Measurements from ENCODE around the gene DIP2B.

The DIP2B gene

DNA sequence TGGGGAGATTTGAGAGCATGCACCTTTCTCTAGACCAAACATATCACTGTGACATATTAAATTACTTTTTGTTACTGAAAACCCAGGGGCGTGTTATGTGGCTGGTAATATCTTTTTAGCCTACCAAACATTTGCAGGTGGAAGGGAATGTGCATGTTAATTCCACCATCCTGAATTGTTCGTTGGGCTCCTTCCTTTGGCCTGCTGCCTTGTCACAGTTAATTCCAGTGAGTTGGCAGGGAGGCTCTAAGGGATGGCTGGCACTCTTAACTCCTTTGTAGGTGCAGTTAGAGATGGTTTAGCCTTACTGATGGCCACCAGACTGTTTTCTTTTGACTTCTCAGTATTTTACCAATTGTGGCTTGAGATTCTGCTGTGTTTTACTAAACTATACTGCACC, 64.5 kb downstream of the DIP2B start:
- Histone ChIP-seq H3K27ac (ENCODE audit: low read length) (no peak overlapping the region), H3K4me1 (ENCODE audit: low read length) (peaks cover 10% of the 10 kb centered on the region)

DNA sequence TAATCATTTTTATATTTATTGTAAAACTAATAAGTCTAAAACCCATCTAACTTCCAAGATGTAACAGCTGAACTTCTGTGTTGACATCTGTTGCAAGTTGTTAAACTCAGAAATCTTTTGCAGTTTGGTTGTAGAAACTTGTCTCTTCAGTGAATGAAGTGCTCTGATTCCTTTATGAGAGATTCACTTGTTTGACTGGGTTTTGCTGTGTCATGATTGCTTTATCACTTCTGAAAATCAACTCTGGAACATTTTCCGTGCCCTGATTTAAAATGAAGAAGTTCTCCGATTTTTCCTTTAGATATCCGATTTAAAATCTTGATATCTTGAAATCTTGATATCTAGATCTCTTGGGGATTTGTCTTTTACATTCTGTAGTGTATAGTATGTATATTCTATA, 65.1 kb downstream of the DIP2B start:
- Histone ChIP-seq H3K4me1 (ENCODE audit: low read length) (peaks cover 10% of the 10 kb centered on the region), H3K36me3 (replicated peaks; ENCODE audit: low read depth, low read length) (no peaks in the 10 kb centered on the region), H3K9ac (ENCODE audit: low read length) (no peak overlapping the region), H4K20me1 (ENCODE audit: insufficient read depth, low read length) (peaks cover 9% of the 10 kb centered on the region; the same call in 1 of the 2 replicates), H3K27ac (ENCODE audit: low read length) (no peak overlapping the region), H3K27me3 (ENCODE audit: low read depth, low read length) (no peaks in the 10 kb centered on the region), H3K79me2 (ENCODE audit: low read length) (peaks cover 17% of the 10 kb centered on the region), H3K4me3 (ENCODE audit: low read length) (no peak overlapping the region), H3K9me3 (ENCODE audit: insufficient read depth, low read length) (no peaks in the 10 kb centered on the region), H2AFZ (ENCODE audit: low read depth, low read length) (no peak overlapping the region), H3K4me2 (ENCODE audit: low read length) (no peak overlapping the region)
- TF ChIP-seq EZH2phosphoT487 (IDR thresholded peaks at IDR 0.05; ENCODE audit: low read depth) = no peak
- TF ChIP-seq, protein P1, sequence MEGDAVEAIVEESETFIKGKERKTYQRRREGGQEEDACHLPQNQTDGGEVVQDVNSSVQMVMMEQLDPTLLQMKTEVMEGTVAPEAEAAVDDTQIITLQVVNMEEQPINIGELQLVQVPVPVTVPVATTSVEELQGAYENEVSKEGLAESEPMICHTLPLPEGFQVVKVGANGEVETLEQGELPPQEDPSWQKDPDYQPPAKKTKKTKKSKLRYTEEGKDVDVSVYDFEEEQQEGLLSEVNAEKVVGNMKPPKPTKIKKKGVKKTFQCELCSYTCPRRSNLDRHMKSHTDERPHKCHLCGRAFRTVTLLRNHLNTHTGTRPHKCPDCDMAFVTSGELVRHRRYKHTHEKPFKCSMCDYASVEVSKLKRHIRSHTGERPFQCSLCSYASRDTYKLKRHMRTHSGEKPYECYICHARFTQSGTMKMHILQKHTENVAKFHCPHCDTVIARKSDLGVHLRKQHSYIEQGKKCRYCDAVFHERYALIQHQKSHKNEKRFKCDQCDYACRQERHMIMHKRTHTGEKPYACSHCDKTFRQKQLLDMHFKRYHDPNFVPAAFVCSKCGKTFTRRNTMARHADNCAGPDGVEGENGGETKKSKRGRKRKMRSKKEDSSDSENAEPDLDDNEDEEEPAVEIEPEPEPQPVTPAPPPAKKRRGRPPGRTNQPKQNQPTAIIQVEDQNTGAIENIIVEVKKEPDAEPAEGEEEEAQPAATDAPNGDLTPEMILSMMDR (IDR thresholded peaks at IDR 0.05; ENCODE audit: low read depth, low read length) = no peak

More for the DNA sequence above, 64.5 kb downstream of the DIP2B start:
- Histone ChIP-seq H3K4me2 (ENCODE audit: low read length) (no peak overlapping the region), H4K20me1 (ENCODE audit: insufficient read depth, low read length) (peaks cover 11% of the 10 kb centered on the region; the same call in 1 of the 2 replicates), H3K27me3 (ENCODE audit: low read depth, low read length) (no peaks in the 10 kb centered on the region), H3K9me3 (ENCODE audit: insufficient read depth, low read length) (no peaks in the 10 kb centered on the region), H3K79me2 (ENCODE audit: low read length) (peaks cover 17% of the 10 kb centered on the region), H2AFZ (ENCODE audit: low read depth, low read length) (no peak overlapping the region), H3K36me3 (replicated peaks; ENCODE audit: low read depth, low read length) (no peaks in the 10 kb centered on the region), H3K4me3 (ENCODE audit: low read length) (no peak overlapping the region), H3K9ac (ENCODE audit: low read length) (no peak overlapping the region)
- TF ChIP-seq, protein P1 (IDR thresholded peaks at IDR 0.05; ENCODE audit: low read depth, low read length) = no peak

DNA sequence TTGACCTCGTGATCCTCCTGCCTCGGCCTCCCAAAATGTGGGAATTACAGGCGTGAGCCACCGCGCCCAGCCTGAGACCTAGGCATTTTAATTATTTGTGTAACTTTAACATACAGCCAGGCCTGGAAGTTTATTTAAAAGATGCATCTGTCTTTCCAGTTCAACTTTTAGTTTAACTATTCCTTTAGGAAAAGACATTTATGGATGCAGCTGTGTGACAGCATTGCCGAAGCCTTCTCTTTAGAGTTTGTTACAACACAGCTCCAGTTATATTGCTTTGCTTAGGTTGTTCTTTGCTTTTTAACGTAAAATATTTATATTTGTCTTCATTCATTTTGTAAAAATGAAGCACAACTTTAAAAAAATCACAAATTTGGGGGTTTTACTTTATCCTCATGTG, 67.0 kb downstream of the DIP2B start:
- TF ChIP-seq, protein P1 (IDR thresholded peaks at IDR 0.05; ENCODE audit: low read depth, low read length) = no peak
- no peak for TF ChIP-seq EZH2phosphoT487 (IDR thresholded peaks at IDR 0.05; ENCODE audit: low read depth)
- Histone ChIP-seq H3K4me1 (ENCODE audit: low read length) (peaks cover 10% of the 10 kb centered on the region), H3K4me2 (ENCODE audit: low read length) (no peak overlapping the region), H4K20me1 (ENCODE audit: insufficient read depth, low read length) (peaks cover 9% of the 10 kb centered on the region; the same call in 1 of the 2 replicates), H3K27ac (ENCODE audit: low read length) (no peak overlapping the region), H3K4me3 (ENCODE audit: low read length) (no peak overlapping the region), H3K79me2 (ENCODE audit: low read length) (peaks cover 17% of the 10 kb centered on the region), H3K36me3 (replicated peaks; ENCODE audit: low read depth, low read length) (no peaks in the 10 kb centered on the region), H2AFZ (ENCODE audit: low read depth, low read length) (no peak overlapping the region), H3K27me3 (ENCODE audit: low read depth, low read length) (no peaks in the 10 kb centered on the region), H3K9me3 (ENCODE audit: insufficient read depth, low read length) (no peaks in the 10 kb centered on the region), H3K9ac (ENCODE audit: low read length) (no peak overlapping the region)

DNA sequence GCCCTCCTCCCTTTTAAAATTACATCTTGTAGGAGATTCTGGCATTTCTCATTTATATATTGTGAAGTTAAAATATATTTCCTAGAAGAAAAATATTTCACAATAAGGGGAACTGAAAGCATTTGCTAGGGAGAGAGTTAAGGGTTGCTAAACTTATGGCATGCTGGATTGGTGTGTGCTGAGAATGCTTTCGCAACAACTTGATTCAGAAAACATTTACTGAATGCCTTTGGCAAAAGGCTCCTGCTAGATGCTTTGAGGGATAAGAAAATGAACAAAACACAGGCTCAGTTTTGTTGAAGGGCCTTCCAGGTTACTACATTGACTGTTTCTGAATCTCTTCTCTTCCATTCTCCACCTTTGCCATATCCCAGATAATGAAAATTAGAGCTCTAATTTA, 67.5 kb downstream of the DIP2B start:
- no peak overlapping the region for H3K4me3 ChIP-seq (ENCODE audit: low read length)
- peaks cover 17% of the 10 kb centered on the region for H3K79me2 ChIP-seq (ENCODE audit: low read length)
- H2AFZ ChIP-seq (ENCODE audit: low read depth, low read length) = no peak overlapping the region
- H4K20me1 ChIP-seq (ENCODE audit: insufficient read depth, low read length) = peaks cover 9% of the 10 kb centered on the region; the same call in 1 of the 2 replicates
- H3K27ac ChIP-seq (ENCODE audit: low read length) = no peak overlapping the region
- H3K9ac ChIP-seq (ENCODE audit: low read length) = no peak overlapping the region
- no peaks in the 10 kb centered on the region for H3K27me3 ChIP-seq (ENCODE audit: low read depth, low read length)
- no peak for TF ChIP-seq EZH2phosphoT487 (IDR thresholded peaks at IDR 0.05; ENCODE audit: low read depth)
- TF ChIP-seq, protein P1 (IDR thresholded peaks at IDR 0.05; ENCODE audit: low read depth, low read length) = no peak
- H3K9me3 ChIP-seq (ENCODE audit: insufficient read depth, low read length) = no peaks in the 10 kb centered on the region
- H3K4me1 ChIP-seq (ENCODE audit: low read length) = peaks cover 10% of the 10 kb centered on the region
- no peak overlapping the region for H3K4me2 ChIP-seq (ENCODE audit: low read length)
- H3K36me3 ChIP-seq (replicated peaks; ENCODE audit: low read depth, low read length) = no peaks in the 10 kb centered on the region

All from OCI-LY3 (cell line).